Superior temporal gyrus (tissue), 1 donor: ENCODE measurements around the gene TRIM69.
"Not testable (repeated sequence)": the region's sequence is repeated elsewhere in the genome, so short reads cannot be mapped to it uniquely, and the experiment has no call there.

Experiments used
- DNase-seq: peaks from one replicate; pipeline ENCODE4 v3.0.0-alpha.2; 2016; ENCODE audit errors: extremely low spot score

The TRIM69 gene

DNA sequence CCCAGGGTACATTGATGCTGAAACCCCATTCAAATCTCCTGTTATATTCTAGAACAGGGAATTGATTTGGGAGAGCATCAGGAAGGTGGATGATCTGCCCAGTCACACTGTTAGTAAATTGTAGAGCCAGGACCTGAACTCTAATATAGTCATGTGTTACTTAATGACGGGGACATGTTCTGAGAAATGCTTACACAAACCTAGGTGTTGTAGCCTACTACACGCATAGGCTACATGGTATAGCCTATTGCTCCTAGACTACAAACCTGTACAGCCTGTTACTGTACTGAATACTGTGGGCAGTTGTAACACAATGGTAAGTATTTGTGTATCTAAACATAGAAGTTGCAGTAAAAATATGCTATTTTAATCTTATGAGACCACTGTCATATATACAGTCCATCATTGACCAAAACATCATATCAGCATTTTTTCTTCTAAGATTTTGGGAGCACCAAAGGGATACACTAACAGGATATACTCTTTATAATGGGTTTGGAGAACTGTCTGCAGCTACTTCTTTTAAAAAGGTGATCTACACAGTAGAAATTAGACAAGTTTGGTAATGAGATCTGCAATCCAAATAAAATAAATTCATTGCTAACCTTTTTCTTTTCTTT, 19.2 kb upstream of the TRIM69 start:
- no peak for DNase-seq

DNA sequence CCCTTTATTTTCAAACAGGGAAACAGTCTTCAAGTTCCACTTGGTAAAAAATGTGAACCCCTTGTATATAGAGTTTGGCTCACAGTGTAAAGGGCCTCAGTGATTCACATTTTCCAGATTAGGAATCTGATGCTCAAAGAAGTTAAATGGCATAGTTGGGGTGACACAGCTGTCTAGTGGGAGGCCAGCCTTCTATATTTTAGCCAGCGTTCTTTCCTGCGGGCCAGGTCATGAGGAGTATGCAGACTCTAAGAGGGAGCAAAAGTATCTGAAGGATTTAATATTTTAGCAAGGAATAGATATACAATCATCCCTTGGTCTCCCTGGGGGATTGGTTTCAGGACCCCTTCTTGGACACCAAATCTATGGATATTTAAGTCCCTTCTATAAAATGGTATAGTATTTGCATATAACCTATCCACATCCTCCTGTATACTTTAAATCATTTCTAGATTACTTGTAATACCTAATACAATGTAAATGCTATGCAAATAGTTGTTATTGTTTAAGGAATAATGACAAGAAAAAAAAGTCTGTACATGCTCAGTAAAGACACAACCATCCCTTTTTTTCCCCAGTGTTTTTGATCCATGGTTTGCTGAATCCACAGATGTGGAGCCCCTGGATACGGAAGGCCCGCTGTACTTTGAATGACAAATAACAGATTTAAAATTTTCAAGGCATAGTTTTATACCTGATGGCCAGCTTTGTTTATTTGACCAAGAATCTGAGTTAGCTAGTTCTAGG, 18.0 kb upstream of the TRIM69 start:
- no peak for DNase-seq

DNA sequence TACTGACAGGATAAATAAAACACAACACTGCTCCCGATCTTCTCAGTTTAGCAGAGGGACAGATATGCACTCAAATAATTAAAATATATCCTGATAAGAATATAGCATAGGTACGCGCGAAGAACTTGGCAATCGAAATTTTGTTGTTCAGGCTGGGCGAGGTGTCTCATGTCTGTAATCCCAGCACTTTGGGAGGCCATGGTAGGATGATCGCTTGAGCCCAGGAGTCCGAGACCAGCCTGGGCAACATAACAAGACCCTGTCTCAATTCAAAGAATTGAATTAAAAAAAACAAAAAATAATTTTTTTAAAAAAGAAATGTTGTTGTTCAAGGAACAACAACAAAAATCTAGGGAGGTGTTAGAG, 17.4 kb upstream of the TRIM69 start:
- DNase-seq: no peak

DNA sequence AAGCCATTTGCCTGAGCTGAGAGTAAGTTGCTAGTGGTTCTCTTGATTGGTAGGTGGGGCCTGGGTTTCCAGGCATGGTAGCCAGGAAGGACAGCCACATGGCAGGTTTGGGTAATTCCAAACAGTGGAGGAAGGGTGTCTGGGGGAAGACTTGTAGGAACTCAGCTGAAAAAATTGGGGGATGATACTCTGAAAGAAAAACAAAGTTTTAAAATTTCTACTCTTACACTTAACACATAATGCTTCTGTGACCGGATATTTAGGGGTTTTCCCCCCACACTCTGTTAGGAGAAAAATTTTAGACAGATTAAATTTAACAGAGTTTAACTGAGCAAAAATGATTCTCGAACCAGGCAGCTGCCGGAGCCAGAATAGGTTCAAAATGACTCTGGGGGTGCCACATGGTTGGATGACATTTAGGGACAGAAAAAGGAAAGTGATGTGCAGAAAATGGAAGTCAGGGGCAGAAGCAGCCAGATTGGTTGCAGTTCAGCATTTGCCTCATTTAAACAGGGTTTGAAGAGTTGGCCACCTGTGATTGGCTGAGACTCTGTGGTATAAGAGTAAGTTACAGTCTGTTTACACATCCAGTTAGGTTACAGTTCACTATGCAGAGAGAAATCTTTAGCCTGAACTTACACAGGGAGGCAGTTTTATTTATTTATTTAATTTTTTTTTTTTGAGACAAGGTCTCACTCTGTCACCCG, 16.9 kb upstream of the TRIM69 start:
- no peak for DNase-seq

DNA sequence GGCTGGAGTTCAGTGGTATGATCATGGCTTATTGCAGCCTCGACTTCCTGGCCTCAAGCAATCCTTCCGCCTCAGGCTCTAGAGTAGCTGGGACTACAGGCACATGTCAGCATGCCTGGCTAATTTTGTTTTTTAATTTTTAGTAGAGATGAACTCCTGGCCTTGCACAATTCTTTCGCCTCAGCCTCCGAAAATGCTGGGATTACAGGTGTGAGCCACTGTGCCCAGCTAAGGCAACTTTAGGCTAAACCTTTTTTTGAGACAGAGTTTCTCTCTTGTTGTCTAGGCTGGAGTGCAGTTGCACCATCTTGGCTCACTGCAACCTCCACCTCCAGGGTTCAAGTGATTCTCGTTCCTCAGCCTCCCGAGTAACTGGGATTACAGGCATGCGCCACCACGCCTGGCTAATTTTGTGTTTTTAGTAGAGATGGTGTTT, 16.3 kb upstream of the TRIM69 start:
- DNase-seq: not testable (repeated sequence)

DNA sequence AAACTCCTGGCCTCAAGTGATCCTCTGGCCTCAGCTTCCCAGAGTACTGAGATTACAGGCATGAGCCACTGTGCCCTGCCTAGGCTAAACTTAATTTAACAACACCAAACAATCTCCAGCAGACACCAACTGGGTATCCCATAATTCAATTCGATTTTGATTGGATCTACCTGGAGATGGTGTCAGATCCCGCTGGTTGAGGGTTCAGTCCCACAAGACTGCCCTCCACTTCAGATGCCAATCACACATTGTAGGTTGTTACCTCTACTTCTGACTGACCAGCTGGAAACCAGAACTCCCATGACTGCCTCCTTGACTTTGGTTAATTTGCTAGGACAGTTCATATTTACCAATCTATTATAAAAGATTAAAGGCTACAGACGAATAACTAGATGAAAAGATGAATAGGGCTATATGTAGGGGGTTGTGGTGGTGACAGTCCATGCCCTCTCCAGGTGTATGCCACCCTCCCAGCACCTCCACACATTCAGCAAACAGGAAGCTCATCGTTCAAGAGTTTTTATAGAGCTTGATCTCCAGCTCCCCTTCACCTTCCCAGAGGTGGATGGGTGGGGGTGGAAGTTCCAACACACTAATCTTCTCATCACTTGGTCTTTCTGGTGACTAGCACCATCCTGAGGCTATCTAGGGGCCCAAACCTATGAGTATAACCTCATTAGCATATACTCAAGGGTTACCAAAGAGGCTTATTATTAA, 15.7 kb upstream of the TRIM69 start:
- no peak for DNase-seq

DNA sequence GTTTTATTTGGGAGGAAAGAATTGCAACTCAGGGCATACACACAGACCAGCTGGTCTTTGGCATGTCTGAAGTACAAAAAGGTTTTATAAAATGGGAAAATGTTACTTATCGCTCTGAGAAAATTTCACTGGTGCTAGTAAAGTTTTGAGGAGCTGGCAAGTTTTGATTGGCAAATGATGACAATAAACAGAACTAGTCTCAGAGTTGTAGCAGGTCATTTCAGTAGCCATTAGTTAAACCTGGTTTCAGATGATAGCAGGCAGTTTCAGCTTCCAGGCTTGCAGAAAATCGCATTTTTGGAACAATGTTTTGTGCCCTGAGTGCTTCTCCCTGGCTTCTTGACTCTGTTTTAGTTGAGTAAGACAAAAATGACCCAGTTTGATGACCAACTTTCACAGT, 14.3 kb upstream of the TRIM69 start:
- no peak for DNase-seq

DNA sequence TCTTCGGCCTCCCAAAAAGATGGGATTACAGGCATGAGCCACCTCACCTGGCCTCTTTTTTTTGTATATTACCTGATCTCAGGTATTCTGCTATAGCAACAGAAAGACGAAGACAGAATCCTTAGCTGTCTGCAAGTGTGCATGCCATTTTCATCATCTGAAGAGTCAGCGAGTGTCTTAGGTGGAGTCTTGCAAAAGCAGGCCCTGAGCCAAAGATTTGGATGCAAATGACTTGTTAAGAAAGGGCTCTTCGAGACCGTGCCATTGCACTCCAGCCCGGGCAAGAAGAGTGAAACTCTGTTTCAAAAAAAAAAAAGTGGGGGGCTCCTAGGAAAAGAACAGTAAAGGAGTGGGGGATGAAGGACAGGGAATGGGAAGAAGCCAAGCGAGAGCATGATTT, 10.2 kb upstream of the TRIM69 start:
- no peak for DNase-seq

DNA sequence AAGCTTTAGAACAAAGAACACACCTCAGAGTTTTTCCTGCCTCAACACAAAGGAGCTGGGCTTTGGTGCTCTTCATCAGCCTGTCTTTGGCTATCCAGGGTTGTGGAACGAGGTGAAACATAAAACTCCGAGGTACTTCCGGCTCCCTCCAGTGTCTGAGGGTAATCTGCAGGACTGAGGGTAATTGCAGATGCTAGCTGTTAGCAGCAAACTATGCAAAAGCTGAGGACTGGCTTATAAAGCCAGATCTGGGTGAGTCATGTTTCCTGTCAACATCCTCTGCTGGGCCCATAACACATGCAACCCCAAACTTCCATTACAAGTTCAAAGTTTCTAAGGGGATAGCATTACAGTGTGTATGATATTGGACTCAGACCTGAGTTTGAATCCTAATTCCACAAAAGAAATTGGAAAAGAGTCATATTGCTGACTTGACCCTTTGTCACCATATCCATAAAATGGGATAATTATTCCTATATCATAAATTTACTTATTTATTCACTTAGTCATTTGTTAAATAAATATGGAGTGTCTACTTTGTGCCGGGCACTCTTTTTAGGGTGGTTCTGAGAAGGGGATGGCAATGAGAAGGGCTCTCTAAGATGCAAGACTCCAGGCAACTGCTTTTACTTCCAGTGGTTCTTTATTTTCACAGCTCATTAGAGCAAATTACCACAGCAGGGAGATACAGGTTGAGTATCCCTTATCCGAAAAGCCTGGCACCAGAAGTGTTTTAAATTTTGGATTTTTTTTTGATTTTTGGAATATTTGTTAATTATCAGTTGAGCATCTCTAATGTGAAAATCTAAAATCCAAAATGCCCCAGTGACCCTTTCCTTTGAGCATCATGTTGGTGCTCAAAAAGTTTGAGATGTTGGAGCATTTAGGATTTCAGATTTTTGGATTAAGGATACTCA, 9.5 kb upstream of the TRIM69 start:
- DNase-seq: no peak

DNA sequence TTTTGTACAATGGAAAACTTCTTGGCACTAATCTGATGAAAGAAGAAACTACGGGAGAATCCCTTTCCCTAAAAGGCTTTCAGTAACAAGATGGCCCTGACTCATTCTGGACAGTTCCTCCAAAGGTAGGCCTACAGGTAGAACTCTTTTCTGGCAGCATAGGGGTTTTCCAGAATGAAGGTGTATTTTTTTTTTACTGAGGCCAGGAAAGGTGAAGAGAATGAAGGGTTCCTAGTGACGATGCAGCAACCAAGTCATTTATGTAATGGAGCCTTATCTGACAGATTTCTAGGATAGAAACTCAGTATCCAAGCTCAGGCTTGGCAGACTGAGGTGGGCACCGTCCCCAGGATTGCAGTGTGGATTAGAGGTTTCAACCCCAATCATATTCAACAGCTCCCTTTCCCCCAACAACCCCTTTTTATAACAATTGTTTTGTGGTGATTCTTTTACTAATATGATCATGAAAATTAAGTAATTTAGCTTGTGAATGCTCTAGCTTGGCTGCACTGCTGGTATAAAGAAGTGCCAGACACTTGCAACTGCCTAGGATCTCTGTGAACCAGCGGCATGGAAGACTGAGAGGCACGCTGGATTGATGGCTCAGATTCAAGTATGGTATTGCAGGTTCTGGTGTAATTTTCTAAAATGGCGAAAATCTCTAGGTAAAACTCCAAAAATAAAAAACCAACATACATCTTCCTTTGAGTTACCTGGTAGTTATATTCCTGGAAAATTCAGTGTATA, 8.7 kb upstream of the TRIM69 start:
- no peak for DNase-seq

DNA sequence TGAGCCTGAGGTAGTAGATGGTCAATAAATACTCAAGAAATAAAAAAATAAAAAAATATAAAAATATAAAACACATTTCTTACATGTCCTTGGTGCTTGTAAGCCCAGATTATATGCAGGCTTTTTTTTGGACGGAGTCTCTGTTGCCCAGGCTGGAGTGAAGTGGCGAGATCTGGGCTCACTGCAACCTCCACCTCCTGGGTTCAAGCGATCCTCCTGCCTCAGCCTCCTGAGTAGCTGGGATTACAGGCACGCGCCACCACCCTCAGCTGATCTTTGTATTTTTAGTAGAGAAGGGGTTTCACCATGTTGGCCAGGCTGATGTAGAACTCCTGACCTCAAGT, 8.1 kb upstream of the TRIM69 start:
- DNase-seq: not testable (repeated sequence)

DNA sequence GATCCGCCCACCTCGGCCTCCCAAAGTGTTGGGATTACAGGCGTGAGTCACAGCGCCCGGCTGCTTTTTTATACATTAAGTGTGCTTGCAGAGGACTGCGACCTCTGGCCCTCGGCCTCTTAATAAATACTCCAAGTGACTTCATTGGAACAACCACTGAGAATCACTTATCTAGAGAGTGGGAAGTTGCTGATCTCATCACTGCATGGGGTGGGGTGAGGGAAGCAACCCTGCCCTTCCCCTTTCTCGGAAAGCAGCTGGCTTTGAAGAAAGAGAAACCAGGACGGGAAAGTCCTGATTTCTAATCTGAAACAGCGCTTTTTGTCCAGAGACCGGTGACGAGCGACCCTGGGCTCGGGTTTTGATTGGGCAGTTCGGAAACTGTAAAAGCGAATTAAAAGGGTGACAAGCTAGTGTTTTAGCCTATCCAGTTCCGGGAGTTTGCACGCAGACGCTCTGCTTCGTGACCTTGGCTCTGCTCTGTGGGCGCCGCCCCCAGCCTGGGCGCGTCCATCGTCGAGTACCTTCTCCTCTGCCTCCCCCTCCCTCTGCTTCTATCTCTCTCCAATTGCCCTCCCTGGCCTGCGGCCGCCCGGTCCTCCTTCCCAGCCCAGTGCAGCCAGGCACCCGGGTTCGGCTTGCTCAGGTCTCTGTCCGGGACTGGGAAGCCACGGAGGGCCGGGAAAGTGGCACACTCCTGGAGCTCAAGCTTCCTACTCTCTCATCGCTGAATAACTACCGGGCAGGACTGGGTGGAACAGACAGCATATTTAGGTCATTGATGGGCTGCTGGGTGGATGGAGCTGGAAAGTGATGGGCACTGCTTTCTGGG, 7.5 kb upstream of the TRIM69 start:
- peak; percentile 99 for DNase-seq

DNA sequence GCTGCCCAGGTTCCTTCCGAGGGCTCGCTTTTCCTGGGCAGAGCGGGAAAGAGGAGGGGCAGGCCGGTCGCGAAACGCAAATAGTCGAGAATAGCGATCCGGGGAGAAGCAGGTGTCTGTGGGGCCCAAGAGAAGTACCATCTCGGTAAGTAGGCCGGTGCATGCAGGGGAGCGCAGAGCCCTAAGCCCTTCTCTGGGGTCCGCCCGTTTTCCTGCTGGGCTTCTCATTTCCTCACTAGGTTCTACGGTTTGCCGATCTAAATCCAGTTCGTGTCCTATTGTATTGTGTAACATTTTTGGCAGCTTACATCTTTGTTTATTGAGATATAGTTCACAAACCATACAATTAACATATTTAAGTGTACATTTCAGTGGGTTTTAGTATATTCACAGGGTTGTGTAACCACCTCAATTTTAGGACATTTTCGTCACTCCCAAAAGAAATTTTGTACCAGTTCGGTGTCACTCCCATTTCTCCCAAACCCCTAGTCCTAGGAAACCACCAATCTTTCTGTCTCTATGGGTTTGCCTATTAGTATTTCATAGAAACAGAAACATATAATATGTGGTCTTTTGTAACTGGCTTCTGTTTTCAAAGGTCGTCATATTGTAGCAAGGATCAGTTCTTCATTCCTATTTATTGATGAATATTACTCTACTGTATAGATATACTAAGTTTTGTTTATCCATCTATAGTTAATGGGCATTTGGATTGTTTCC, 6.8 kb upstream of the TRIM69 start:
- peak; percentile 67 for DNase-seq

DNA sequence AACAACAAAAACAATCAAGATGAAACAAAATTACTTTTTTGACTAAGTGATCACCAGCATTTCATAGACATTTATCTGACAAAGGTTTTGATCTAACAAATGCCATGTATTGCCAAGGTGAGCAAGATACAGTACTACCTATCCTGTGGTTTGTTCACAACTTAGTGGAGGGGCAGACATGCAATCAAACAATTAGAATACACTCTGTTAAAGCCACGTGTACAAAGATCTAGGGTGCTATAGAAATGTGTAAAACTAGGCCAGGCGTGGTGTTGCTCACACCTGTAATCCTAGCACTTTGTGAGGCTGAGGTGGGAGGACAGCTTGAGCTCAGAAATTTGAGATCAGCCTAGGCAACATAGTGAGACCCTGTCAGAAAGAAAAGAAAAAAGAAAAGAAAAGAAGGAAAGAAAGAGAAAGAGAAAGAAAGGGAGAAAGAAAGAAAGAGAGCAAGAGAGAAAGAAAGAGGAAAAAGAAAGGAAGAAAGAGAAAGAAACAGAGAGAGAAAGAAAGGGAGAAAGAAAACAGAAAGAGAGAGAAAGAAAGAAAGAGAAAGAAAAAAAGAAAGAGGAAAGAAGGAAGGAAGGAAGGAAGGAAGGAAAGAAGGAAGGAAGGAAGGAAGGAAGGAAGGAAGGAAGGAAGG, 1.4 kb upstream of the TRIM69 start:
- DNase-seq: no peak

DNA sequence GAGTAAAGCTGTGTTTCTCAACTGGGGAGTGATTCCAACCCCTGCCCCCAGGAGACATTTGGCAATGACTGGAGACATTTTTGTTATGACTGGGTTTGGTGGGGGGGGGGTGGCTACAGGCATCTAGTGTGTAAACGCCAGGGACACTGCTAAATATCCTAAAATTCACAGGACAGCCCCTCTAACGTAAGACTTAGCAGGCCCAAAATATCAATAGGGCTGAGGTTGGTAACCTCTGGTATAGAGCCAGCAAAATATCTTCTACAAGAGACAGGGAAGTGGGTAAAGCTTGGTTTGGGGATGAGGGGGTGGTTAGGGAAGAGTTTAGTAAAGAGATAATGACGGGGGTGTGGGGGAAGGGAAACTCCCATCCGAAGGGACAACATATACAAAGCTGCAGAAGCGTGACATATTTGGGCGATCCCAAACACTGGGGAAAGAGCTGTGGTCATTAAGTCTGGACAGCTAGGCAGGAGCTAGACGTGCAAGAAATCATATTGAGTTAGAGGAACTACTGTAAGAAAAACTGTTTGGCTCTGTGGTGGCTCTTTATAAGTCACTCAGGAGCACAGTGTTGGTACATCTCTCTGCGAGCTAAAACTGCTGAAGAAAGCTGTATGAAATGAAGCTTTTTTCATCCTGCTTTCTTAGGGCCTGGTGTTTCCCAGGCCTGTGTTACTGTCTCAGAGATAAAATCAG, 697 bp upstream of the TRIM69 start:
- no peak for DNase-seq

DNA sequence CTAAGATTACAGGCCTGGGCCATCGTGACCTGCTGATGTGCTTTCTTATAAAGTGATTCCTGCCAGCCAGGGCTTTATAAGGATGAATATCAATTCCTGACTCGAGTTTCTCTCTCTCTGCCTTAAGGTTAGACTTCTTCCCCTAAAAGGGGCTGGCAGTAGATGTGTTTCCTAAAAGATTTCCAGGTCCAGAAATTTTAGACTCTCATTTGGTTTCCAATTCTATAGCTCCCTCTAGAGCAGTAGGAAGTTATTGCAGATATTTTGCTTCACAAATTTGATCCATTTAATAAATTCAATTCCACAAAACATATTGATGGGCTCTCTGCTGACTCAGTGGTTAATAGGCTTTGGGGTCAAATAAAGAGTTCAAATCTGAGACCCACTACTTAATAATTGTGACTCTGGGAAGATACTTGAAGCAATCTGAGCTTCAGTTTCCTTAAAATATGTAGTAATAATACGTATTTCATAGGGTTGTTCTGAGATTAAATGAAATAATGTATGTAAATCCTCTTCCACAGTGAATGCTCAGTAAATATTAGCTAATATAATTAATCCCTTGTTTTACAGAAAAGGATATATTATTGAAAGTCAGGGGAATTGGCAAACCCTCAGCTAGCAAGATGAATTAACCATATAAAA, 2.1 kb downstream of the TRIM69 start:
- peak; percentile 76 for DNase-seq

DNA sequence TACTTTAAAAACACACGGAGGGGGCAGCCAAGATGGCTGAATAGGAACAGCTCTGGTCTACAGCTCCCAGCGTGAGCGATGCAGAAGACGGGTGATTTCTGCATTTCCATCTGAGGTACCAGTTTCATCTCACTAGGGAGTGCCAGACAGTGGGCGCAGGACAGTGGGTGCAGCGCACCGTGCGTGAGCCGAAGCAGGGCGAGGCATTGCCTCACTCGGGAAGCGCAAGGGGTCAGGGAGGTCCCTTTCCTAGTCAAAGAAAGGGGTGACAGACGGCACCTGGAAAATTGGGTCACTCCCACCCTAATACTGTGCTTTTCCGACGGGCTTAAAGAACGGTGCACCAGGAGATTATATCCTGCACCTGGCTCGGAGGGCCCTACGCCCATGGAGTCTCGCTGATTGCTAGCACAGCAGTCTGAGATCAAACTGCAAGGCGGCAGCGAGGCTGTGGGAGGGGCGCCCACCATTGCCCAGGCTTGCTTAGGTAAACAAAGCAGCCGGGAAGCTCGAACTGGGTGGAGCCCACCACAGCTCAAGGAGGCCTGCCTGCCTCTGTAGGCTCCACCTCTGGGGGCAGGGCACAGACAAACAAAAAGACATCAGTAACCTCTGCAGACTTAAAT, 3.0 kb downstream of the TRIM69 start:
- DNase-seq: not testable (repeated sequence)
